LHCN-M2 (cell line): Measurements from ENCODE around the gene OR52I1. TPM values are rescaled to one million over a fixed set of nuclear protein-coding genes. Genes with fewer than 3 reads are reported as not detected.

ENCODE experiments used
- DNase-seq: peaks from one replicate; pipeline ENCODE4 v3.0.0-alpha.2; 2012; ENCODE audit warnings: low read depth
- polyA plus RNA-seq: library from polyadenylated mRNA; unstranded; fragments of >200 nt; gene quantifications from one replicate; pipeline ENCODE4 v1.2.1, GENCODE V29; 2012; ENCODE audit warnings: missing spikeins
- total RNA-seq: library from RNA; depleted of rRNA; stranded (reverse); fragments of >200 nt; gene quantifications from 2 replicates; pipeline ENCODE4 v1.2.3, GENCODE V29; 2014; rRNA removed

OR52I1 gene
- not detected in 2 replicates for total RNA-seq
- not detected for polyA plus RNA-seq

- DNase-seq, result no peak
Observed at GRCh38 chr11:4593739-4594138, at the start of gene OR52I1. Gene OR52I1 (plus strand): TSS chr11:4594039. CDS start chr11:4594039, 0 bp downstream.

GRCh38 chr11:4544891-4545290 lies 48.9 kb upstream of the OR52I1 start, which contains the start of gene OR52M1:
Gene OR52M1 (plus strand): TSS chr11:4545191. CDS start chr11:4545191, 0 bp downstream.
- DNase-seq, result no peak

GRCh38 chr11:4546878-4547277 lies 47.0 kb upstream of the OR52I1 start:
- no peak for DNase-seq

GRCh38 chr11:4547416-4547815 lies 46.4 kb upstream of the OR52I1 start:
- no peak for DNase-seq

GRCh38 chr11:4551346-4551979 lies 42.4 kb upstream of the OR52I1 start:
- peak; percentile 6 for DNase-seq

- no peak for DNase-seq
Observed at GRCh38 chr11:4559527-4560440, 34.1 kb upstream of the OR52I1 start.

GRCh38 chr11:4560467-4560866 lies 33.4 kb upstream of the OR52I1 start:
- DNase-seq, result no peak

GRCh38 chr11:4565371-4565770 lies 28.5 kb upstream of the OR52I1 start:
- no peak for DNase-seq

GRCh38 chr11:4569075-4569474 lies 24.8 kb upstream of the OR52I1 start:
- DNase-seq, result no peak

- no peak for DNase-seq
Observed at GRCh38 chr11:4576880-4577279, 17.0 kb upstream of the OR52I1 start.

- no peak for DNase-seq
Observed at GRCh38 chr11:4577761-4578160, 16.1 kb upstream of the OR52I1 start.

GRCh38 chr11:4578624-4579023 lies 15.2 kb upstream of the OR52I1 start:
- no peak for DNase-seq

GRCh38 chr11:4580124-4580523 lies 13.7 kb upstream of the OR52I1 start:
- DNase-seq, result no peak

GRCh38 chr11:4581443-4581842 lies 12.4 kb upstream of the OR52I1 start, which contains the start of gene OR52I2:
Gene OR52I2 (plus strand): TSS chr11:4581743.
- no peak for DNase-seq

- DNase-seq, result no peak
Observed at GRCh38 chr11:4589017-4589416, 4.8 kb upstream of the OR52I1 start.

GRCh38 chr11:4605057-4605456 lies 11.2 kb downstream of the OR52I1 start:
- no peak for DNase-seq

- no peak for DNase-seq
Observed at GRCh38 chr11:4606231-4607015, 12.6 kb downstream of the OR52I1 start.

- DNase-seq, result peak; percentile 13
Observed at GRCh38 chr11:4607096-4607495, 13.3 kb downstream of the OR52I1 start.

GRCh38 chr11:4607781-4608666 lies 14.2 kb downstream of the OR52I1 start, which contains the start of gene TRIM68:
Gene TRIM68 (minus strand): TSS chr11:4608231. CDS start chr11:4605504, 2,727 bp downstream.
- peak; percentile 95 for DNase-seq

- peak; percentile 13 for DNase-seq
Observed at GRCh38 chr11:4610258-4610935, 16.6 kb downstream of the OR52I1 start.
